Panc1 (cell line): ENCODE measurements around the gene TACC2. TPM values are rescaled to one million over a fixed set of nuclear protein-coding genes. Genes with fewer than 3 reads are reported as not detected.
A peak's percentile ranks its signal among the peaks of the same experiment; 100 is the strongest.
"Not testable (repeated sequence)": the region's sequence is repeated elsewhere in the genome, so short reads cannot be mapped to it uniquely, and the experiment has no call there.

ENCODE experiments used
- ATAC-seq: fragments of 200-7000 bp; cut with Tn5 transposase; 2 replicates; pipeline ENCODE4 v1.9.1; 2020; ENCODE audit warnings: mild to moderate bottlenecking, moderate library complexity
- BruUV-seq: library from RNA; stranded (reverse); fragments of 400-500 nt; replicated peaks from 2 replicates; lab custom pipeline; 2021; lab: Mats Ljungman, UMichigan
- CTCF ChIA-PET: fragments of 300-600 bp; sonication (Branson Sonifier 250); formaldehyde crosslinking; loops from one replicate; lab custom pipeline; 2022; ENCODE audit warnings: antibody characterized with exemption; lab: Charles Lee
- POLR2A ChIA-PET: fragments of 300-600 bp; sonication (Branson Sonifier 250); formaldehyde crosslinking; loops from one replicate; lab custom pipeline; 2022; ENCODE audit warnings: antibody characterized with exemption; lab: Charles Lee
- DNase-seq: peaks from one replicate; pipeline ENCODE4 v3.0.0-alpha.2; 2010; ENCODE audit warnings: low read depth, low spot score
- H3K27ac ChIP-seq: 2 replicates; pipeline ENCODE4 v1.5.1; 2011; ENCODE audit warnings: mild to moderate bottlenecking, low read length, inconsistent platforms
- H3K27me3 ChIP-seq: fragments of 200-500 bp; sonication (Bioruptor generic); 2 replicates; pipeline ENCODE4 v1.6.0; 2014; ENCODE audit warnings: low read length, inconsistent platforms; ENCODE audit not compliant: control insufficient read depth, insufficient read depth
- H3K36me3 ChIP-seq: fragments of 200-500 bp; sonication (Bioruptor generic); 2 replicates; pipeline ENCODE4 v1.5.1; 2014; ENCODE audit warnings: inconsistent platforms, mild to moderate bottlenecking, low read length, moderate library complexity; ENCODE audit not compliant: control insufficient read depth, insufficient read depth
- H3K4me1 ChIP-seq: 2 replicates; pipeline ENCODE4 v1.5.1; 2011; ENCODE audit warnings: inconsistent platforms, mild to moderate bottlenecking, low read length, moderate library complexity; ENCODE audit not compliant: control insufficient read depth, insufficient read depth
- H3K4me3 ChIP-seq, 2 experiments: 2 replicates each; pipeline ENCODE4 v1.5.1; 2011 to 2012; ENCODE audit warnings: low read depth in 2 of 2, low read length in 2 of 2, mild to moderate bottlenecking in 2 of 2, inconsistent platforms in 1 of 2, moderate library complexity in 1 of 2
- H3K9me3 ChIP-seq: fragments of 200-500 bp; sonication (Bioruptor generic); 2 replicates; pipeline ENCODE4 v1.5.1; 2014; ENCODE audit warnings: low read depth, mild to moderate bottlenecking, inconsistent platforms, low read length, moderate library complexity; ENCODE audit not compliant: control insufficient read depth, insufficient read depth
- POLR2AphosphoS5 ChIP-seq: IDR thresholded peaks from 2 replicates; pipeline ENCODE4 v1.6.1; 2012; ENCODE audit warnings: mild to moderate bottlenecking, low read depth, low read length, moderate library complexity
- REST ChIP-seq, 2 experiments: IDR thresholded peaks; 2 replicates each; pipeline ENCODE4 v1.6.1; 2011 to 2012; ENCODE audit warnings: low read depth in 2 of 2, control low read depth in 1 of 2, low read length in 1 of 2, mild to moderate bottlenecking in 1 of 2, moderate library complexity in 1 of 2; ENCODE audit not compliant: insufficient read depth in 1 of 2
- SIN3A ChIP-seq: IDR thresholded peaks from 2 replicates; pipeline ENCODE4 v1.6.1; 2012; ENCODE audit warnings: low read depth, mild to moderate bottlenecking, low read length, moderate library complexity, borderline replicate concordance; ENCODE audit not compliant: insufficient read depth
- TCF7L2 ChIP-seq: IDR thresholded peaks from 2 replicates; pipeline ENCODE4 v1.6.1; 2011; ENCODE audit warnings: mild to moderate bottlenecking, low read depth, low read length, inconsistent platforms
- in situ Hi-C: cut with HindIII; loops from 2 replicates; pipeline ENCODE4 v1.10.0; 2016; ENCODE audit warnings: low sequenced_read_pairs, low pct_unique_long_range_greater_than_20kb
- intact Hi-C: fragments of 100-400 bp; cut with micrococcal nuclease; formaldehyde crosslinking; loops from one replicate; pipeline ENCODE4 v1.10.0; 2022; ENCODE audit not compliant: unreplicated experiment
- total RNA-seq: library from RNA; stranded (reverse); gene quantifications from one replicate; pipeline ENCODE4 v1.2.1, GENCODE V29; 2021; ENCODE audit not compliant: unreplicated experiment
- TF ChIP-seq, protein P1 (sequence below): fragments of 450-650 bp; IDR thresholded peaks from 2 replicates; pipeline ENCODE4 v1.5.1; 2017; ENCODE audit warnings: mild to moderate bottlenecking

TACC2 gene
- total RNA-seq, 1 experiment from 2014 or later: 133 TPM

DNA sequence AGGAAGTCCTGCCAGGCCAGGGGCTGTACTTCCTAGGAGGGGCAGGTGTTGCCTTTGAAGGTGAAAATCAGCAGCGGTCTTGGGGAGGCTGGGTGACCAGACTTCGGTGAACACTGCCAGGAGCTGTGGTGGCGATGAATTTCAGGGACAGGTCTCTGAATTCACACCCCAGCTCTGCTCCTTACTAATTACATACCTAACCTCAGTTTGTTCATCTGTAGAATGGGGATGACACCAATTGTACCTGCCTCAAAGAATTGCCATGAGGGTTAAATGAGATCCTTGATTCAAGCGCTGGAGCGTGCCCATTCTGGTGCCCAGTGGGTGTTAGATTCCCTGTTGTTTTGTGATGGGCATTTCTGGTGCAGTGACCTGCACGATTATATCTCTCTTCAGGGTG, 102.8 kb downstream of the TACC2 start:
- CTCF ChIA-PET: no interaction called here
- no peaks in the 10 kb centered on the region for H3K9me3 ChIP-seq

GRCh38 chr10:122093076-122093475, 104.1 kb downstream of the TACC2 start:
- peak overlapping the region; percentile 8; the same call in 1 of the 2 replicates for H3K27ac ChIP-seq
- no peaks in the 10 kb centered on the region for H3K27me3 ChIP-seq
- no peak for DNase-seq
- intact Hi-C loops (no loop called here), in situ Hi-C loops (no loop called here)
- ChIA-PET POLR2A (interaction anchor here (0.6 to 0.7 kb wide), 2 partner anchors 9 to 40 kb away, joined by 3 read pairs; no protein-coding TSS in a partner anchor), CTCF (no interaction called here)
- no peaks in the 10 kb centered on the region for H3K36me3 ChIP-seq
- no peak for ATAC-seq
- H3K9me3 ChIP-seq: no peaks in the 10 kb centered on the region
- peaks cover 12% of the 10 kb centered on the region for H3K4me1 ChIP-seq
- BruUV-seq: no TSS peak
- H3K4me3 ChIP-seq: no peak overlapping the region
- TF ChIP-seq SIN3A: no peak

More for the DNA sequence above, 102.8 kb downstream of the TACC2 start:
- POLR2A ChIA-PET: no interaction called here
- intact Hi-C loops: no loop called here
- in situ Hi-C loops: no loop called here
- Histone ChIP-seq H3K27me3 (no peaks in the 10 kb centered on the region), H3K27ac (peak overlapping the region; percentile 40; the same call in 1 of the 2 replicates), H3K4me3 (no peak overlapping the region), H3K4me1 (peaks cover 11% of the 10 kb centered on the region; the same call in 1 of the 2 replicates), H3K36me3 (no peaks in the 10 kb centered on the region)
- no TSS peak for BruUV-seq
- TF ChIP-seq, protein P1, sequence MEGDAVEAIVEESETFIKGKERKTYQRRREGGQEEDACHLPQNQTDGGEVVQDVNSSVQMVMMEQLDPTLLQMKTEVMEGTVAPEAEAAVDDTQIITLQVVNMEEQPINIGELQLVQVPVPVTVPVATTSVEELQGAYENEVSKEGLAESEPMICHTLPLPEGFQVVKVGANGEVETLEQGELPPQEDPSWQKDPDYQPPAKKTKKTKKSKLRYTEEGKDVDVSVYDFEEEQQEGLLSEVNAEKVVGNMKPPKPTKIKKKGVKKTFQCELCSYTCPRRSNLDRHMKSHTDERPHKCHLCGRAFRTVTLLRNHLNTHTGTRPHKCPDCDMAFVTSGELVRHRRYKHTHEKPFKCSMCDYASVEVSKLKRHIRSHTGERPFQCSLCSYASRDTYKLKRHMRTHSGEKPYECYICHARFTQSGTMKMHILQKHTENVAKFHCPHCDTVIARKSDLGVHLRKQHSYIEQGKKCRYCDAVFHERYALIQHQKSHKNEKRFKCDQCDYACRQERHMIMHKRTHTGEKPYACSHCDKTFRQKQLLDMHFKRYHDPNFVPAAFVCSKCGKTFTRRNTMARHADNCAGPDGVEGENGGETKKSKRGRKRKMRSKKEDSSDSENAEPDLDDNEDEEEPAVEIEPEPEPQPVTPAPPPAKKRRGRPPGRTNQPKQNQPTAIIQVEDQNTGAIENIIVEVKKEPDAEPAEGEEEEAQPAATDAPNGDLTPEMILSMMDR: no peak
- TF ChIP-seq REST (IDR thresholded peaks at IDR 0.05; ENCODE audit: insufficient read depth in 1 of 2, low read depth in 2 of 2, low read length in 1 of 2): no peak
- no peak for TF ChIP-seq POLR2AphosphoS5
- no peak for TF ChIP-seq TCF7L2
- no peak for TF ChIP-seq SIN3A
- ATAC-seq: no peak
- DNase-seq: no peak

DNA sequence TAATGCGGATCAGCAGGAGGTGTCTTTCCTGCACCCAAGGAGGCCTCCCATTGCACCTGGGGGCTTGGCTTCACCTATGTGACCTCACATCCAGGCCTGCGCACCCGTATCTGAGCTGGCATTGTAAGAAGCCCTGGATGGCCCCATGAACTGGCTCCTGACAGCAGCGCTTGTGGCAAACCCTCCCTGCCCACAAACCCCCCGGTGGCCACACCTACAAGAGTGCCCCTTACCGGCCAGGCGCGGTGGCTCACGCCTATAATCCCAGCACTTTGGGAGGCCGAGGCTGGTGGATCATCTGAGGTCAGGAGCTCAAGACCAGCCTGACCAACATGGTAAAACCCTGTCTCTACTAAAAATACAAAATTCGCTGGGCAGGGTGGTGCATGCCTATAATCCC, 107.2 kb downstream of the TACC2 start:
- intact Hi-C loops, H3K9me3 ChIP-seq, BruUV-seq, H3K4me3 ChIP-seq, H3K36me3 ChIP-seq, ATAC-seq, DNase-seq, in situ Hi-C loops, H3K27me3 ChIP-seq, POLR2A ChIA-PET: not testable (repeated sequence)
- Histone ChIP-seq H3K4me1 (peaks cover 32% of the 10 kb centered on the region), H3K27ac (peak overlapping the region; percentile 64)
- CTCF ChIA-PET: interaction anchor here (0.7 kb wide), 1 partner anchor 1527 kb away, joined by 11 read pairs; no protein-coding TSS in a partner anchor
